GM18870 (cell line): Measurements from ENCODE around the gene TRIM28.
"Not testable (repeated sequence)": the region's sequence is repeated elsewhere in the genome, so short reads cannot be mapped to it uniquely, and the experiment has no call there.

Experiments
- ATAC-seq: cut with Tn5 transposase; IDR thresholded peaks from one replicate; pipeline ENCODE4 v1.9.1; 2021; ENCODE audit warnings: moderate library complexity; ENCODE audit not compliant: unreplicated experiment

The TRIM28 gene

GRCh38 chr19:58573658-58574164 is 29.8 kb downstream of the TRIM28 start:
- ATAC-seq, result peak; percentile 1

- peak; percentile 38 for ATAC-seq
Measured at GRCh38 chr19:58575183-58576041, 31.5 kb downstream of the TRIM28 start.

- ATAC-seq, result not testable (repeated sequence)
Measured at GRCh38 chr19:58577581-58577980, 33.7 kb downstream of the TRIM28 start.

- no peak for ATAC-seq
Measured at GRCh38 chr19:58578012-58578925, 34.4 kb downstream of the TRIM28 start.

GRCh38 chr19:58579473-58580142 is 35.7 kb downstream of the TRIM28 start:
- ATAC-seq, result no peak

GRCh38 chr19:58581227-58582141 is 37.6 kb downstream of the TRIM28 start:
- peak; percentile 65 for ATAC-seq

GRCh38 chr19:58582985-58583384 is 39.1 kb downstream of the TRIM28 start:
- no peak for ATAC-seq

GRCh38 chr19:58584498-58585441 is 40.9 kb downstream of the TRIM28 start:
- no peak for ATAC-seq

- ATAC-seq, result no peak
Measured at GRCh38 chr19:58585442-58586132, 41.7 kb downstream of the TRIM28 start.

- no peak for ATAC-seq
Measured at GRCh38 chr19:58586133-58586765, 42.4 kb downstream of the TRIM28 start.
